ENCODE data around the gene VANGL1.

GRCh38 chr1:115740811-115741210, 99.0 kb downstream of the VANGL1 start:
- no peak for TF ChIP-seq CTCF (IDR thresholded peaks at IDR 0.05)
- no peak for TF ChIP-seq POLR2A (IDR thresholded peaks at IDR 0.05)
- TF ChIP-seq POLR2AphosphoS5 (IDR thresholded peaks at IDR 0.05; ENCODE audit: insufficient read depth in 1 of 2, low read depth in 1 of 2) = no peak

Data from vagina (tissue), 2 donors.